Activated naive CD4-positive, alpha-beta T cell treated with anti-CD3 and anti-CD28 coated beads, Interleukin-2, amount 10 ng/mL, durations not matched to agents 7 days and 5 days (primary cell): ENCODE measurements around the gene LGI4.

Experiments
- CTCF ChIA-PET: fragments of 350-600 bp; sonication (Branson Sonifier 250); formaldehyde crosslinking; loops from one replicate; lab custom pipeline; 2021; ENCODE audit warnings: antibody characterized with exemption; lab: Charles Lee
- DNase-seq: peaks from one replicate; pipeline ENCODE4 v3.0.0-alpha.2; 2020
- H3K27ac Mint-ChIP-seq: one replicate; pipeline ENCODE4 v1.8.0; 2021; ENCODE audit warnings: mild to moderate bottlenecking, moderate library complexity, mixed read lengths
- H3K27me3 Mint-ChIP-seq: one replicate; pipeline ENCODE4 v1.8.0; 2021; ENCODE audit warnings: mild to moderate bottlenecking, mixed read lengths
- H3K36me3 Mint-ChIP-seq: one replicate; pipeline ENCODE4 v1.8.0; 2021; ENCODE audit warnings: mixed read lengths
- H3K4me1 Mint-ChIP-seq: one replicate; pipeline ENCODE4 v1.8.0; 2021; ENCODE audit warnings: mixed read lengths
- H3K4me3 Mint-ChIP-seq: one replicate; pipeline ENCODE4 v1.8.0; 2021; ENCODE audit warnings: mild to moderate bottlenecking, moderate library complexity, mixed read lengths
- H3K9me3 Mint-ChIP-seq: one replicate; pipeline ENCODE4 v1.8.0; 2021; ENCODE audit warnings: mixed read lengths

LGI4 gene

DNA sequence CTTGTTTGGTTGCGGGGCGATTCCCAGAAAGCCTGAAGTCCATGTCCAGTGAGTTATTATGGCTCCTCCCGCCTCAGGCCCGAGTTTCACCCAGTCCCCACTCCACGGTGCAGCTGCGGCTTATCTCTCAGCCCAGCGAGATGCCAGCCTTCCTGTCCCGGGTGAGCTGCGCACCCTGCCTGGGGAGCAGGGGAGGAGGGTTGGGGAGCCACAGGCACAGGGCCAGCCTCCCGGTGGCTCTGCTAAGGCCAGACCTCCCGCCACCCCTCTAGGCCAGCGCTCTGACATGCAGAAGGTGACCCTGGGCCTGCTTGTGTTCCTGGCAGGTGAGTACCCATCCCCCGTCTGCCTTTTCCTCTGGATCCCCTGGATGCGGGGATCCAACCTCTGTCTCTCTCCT, 15.8 kb downstream of the LGI4 start:
- H3K27me3 Mint-ChIP-seq, result peaks cover 55% of the 10 kb centered on the region
- no peaks in the 10 kb centered on the region for H3K36me3 Mint-ChIP-seq
- CTCF ChIA-PET, result interaction anchor here (0.7 to 1.9 kb wide), 2 partner anchors 8 to 23 kb away, joined by 3 to 5 read pairs; no protein-coding TSS in a partner anchor
- no peak for DNase-seq
- no peak overlapping the region for H3K27ac Mint-ChIP-seq
- peaks cover 13% of the 10 kb centered on the region for H3K4me1 Mint-ChIP-seq
- H3K9me3 Mint-ChIP-seq, result no peaks in the 10 kb centered on the region
- H3K4me3 Mint-ChIP-seq, result no peak overlapping the region

DNA sequence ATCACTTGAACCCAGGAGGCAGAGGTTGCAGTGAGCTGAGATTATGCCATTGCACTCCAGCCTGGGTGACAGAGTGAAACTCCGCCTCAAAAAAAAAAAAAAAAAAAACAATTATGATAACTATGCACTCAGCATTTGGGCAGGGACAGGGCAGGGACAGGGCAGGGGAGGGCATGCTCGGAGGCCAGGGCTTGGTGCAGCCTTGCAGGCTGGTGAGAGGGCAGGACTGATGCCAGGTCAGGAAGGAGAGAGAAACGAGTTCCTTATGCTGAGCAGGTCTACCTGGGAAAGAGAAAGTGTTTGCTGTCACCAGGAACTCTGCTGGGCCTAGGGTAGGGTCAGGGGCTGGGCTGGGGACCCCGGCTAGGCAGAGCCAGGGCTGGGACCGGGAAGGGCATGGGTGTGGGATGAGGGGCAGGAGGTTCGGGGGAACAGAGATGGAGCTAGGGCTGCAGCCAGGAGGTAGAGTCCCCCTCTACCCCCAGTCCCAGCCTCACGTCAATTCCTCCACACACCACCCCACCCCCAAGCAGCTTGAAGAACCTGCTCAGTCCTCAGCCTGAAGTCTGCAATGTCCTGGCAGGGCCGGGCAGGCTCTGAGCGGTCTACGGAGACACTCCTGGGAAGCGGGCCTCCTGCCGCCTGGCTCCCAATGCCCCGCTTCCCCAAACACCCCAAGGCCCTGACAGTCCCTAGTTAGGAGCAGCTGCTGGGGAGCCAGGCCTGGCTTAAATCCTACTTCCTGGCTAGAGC, 16.4 kb downstream of the LGI4 start:
- Mint-ChIP-seq H3K27me3 (peaks cover 53% of the 10 kb centered on the region), H3K27ac (no peak overlapping the region), H3K9me3 (no peaks in the 10 kb centered on the region), H3K4me3 (no peak overlapping the region), H3K4me1 (peaks cover 9% of the 10 kb centered on the region), H3K36me3 (no peaks in the 10 kb centered on the region)
- CTCF ChIA-PET, result interaction anchor here (1.0 to 1.9 kb wide), 2 partner anchors 19 to 23 kb away, joined by 3 to 5 read pairs; no protein-coding TSS in a partner anchor
- no peak for DNase-seq

DNA sequence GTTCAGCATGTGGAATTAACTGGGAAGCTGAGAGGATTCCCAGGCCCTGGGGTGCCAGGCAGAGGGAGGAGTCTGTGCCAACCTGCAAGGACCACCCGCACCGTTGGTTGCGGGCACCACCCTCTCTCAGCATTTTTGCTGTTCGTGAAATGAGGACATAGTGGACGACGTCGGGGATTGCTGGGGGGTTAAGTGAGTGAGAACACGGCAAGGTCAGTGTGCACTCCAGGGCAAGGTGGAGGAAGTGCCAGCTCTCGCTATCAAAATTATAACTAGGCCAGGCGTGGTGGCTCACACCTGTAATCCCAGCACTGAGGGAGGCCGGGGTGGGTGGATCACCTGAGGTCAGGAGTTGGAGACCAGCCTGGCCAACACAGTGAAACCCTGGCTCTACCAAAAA, 17.1 kb downstream of the LGI4 start:
- Mint-ChIP-seq H3K4me1 (peaks cover 9% of the 10 kb centered on the region), H3K27ac (no peak overlapping the region), H3K9me3 (no peaks in the 10 kb centered on the region), H3K36me3 (no peaks in the 10 kb centered on the region), H3K4me3 (no peak overlapping the region), H3K27me3 (peaks cover 51% of the 10 kb centered on the region)
- CTCF ChIA-PET, result interaction anchor here (1.0 to 3.9 kb wide), 2 partner anchors 18 kb away, joined by 3 to 24 read pairs; partner anchors contain the start of gene LGI4
- DNase-seq, result no peak

DNA sequence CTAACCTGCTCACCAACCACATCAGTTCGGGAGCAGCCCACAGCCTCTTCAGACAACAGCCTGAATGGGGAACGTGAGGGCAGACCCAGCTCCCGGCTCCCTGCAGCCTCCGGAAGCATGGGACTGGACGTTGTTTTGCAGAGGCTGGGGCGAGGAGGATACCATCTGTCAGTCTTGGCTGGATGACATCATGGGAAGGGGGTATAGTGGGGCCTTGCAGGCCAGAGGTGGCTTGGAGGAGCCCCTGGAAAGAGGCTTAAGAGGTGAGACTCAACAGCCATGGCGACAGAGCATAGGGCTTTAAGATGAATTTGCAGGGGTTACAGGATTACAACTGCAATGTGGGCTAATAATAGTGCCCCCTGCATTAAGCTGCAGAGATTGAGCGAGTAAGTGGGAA, 17.7 kb downstream of the LGI4 start:
- Mint-ChIP-seq H3K9me3 (no peaks in the 10 kb centered on the region), H3K36me3 (no peaks in the 10 kb centered on the region), H3K4me1 (peaks cover 9% of the 10 kb centered on the region), H3K27ac (no peak overlapping the region), H3K27me3 (peaks cover 44% of the 10 kb centered on the region), H3K4me3 (no peak overlapping the region)
- CTCF ChIA-PET, result interaction anchor here (1.3 to 3.9 kb wide), 3 partner anchors 19 to 50 kb away, joined by 5 to 24 read pairs (median 7); partner anchors contain the start of gene LGI4
- DNase-seq, result no peak

DNA sequence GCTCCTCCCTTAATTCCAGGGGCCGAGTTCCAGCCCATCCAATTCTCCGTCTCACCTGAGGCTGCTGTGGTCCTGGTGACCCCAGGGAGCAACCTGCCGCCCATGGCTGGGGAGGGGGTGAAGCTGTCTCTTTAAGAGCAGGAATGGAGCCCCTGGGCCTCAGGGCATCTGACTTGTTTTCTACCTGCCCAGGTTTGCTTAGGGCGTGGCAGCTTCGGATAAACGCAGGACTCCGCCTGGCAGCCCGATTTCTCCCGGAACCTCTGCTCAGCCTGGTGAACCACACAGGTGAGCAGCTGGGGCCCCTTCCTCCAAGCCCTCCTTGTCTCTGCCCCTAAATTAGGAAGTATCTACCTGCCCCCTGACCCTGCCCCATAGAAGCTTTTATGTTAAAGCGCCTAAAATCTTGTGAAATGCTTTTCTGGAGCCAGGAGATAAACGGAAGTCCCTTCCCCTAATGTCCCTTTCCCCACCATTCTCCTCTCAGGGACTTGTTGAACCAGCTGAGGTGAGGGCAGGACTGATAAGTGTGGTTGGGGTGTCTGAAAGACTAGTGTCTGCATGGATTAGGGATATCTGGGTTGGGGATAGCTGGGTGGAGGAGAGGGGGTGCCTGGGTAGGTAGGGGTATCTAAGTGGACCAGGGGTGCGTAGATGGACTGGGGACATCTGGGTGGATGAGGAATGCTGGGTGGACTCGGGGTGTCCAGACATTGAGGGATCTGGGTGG, 18.6 kb downstream of the LGI4 start:
- no peak overlapping the region for H3K4me3 Mint-ChIP-seq

DNA sequence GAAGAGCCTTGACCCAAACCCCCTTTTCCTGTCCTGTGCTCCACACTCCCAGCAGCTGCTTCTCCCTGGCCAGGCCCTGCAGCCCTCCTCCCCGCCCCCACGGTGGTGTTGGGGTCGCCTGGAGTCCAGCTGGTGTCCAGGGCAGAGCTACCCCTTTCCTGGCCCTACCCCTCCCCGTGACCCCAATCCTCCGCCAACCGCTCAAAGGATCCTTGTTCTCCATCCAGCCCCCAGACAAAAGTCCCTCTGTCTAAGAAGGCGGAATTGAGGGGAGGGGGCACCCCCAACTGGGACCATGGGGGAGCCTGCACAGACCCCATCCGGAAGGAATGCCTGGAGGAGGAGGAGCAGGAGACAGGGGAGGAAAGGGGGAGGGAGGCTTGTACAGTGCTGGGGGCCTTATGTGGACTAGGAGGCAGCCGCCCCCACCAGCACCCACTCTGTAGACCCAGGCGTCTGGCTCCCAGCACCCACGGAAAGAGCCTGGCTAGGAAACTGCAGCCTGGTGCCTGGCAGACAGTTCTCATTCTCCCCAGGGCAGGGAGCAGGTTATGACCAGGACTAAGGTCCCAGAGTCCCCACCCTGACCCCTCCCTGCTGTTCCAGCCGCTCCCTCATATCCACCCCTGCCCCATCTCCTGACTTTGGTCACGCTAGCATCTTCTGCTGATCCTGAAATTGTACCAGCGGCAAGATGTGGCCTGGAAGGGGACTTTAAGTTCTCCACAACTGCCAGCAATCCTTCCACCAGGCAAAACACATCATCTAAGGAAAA, 19.5 kb downstream of the LGI4 start, which contains the start of gene FXYD3:
FXYD3 (plus strand) TSS at position 647 of the 775 bp plus-strand sequence. CDS start 3,554 bp downstream, outside the sequence.
- H3K4me3 Mint-ChIP-seq, result no peak within 1 kb of the TSS
- peaks cover 26% of the 10 kb centered on the region for H3K27me3 Mint-ChIP-seq
- CTCF ChIA-PET, result interaction anchor here (0.8 to 3.9 kb wide), 4 partner anchors 9 to 48 kb away, joined by 4 to 24 read pairs (median 9); partner anchors contain the start of gene LGI4
- no peaks in the 10 kb centered on the region for H3K36me3 Mint-ChIP-seq
- no peaks in the 10 kb centered on the region for H3K9me3 Mint-ChIP-seq
- peak within 1 kb of the TSS; percentile 24 for H3K27ac Mint-ChIP-seq
- DNase-seq, result no peak
- peaks cover 9% of the 10 kb centered on the region for H3K4me1 Mint-ChIP-seq

More for the DNA sequence above, 18.6 kb downstream of the LGI4 start:
- Mint-ChIP-seq H3K9me3 (no peaks in the 10 kb centered on the region), H3K36me3 (no peaks in the 10 kb centered on the region), H3K4me1 (peaks cover 9% of the 10 kb centered on the region), H3K27me3 (peaks cover 35% of the 10 kb centered on the region), H3K27ac (no peak overlapping the region)
- CTCF ChIA-PET, result interaction anchor here (1.3 to 3.9 kb wide), 3 partner anchors 20 to 49 kb away, joined by 5 to 24 read pairs (median 7); partner anchors contain the start of gene LGI4
- no peak for DNase-seq

DNA sequence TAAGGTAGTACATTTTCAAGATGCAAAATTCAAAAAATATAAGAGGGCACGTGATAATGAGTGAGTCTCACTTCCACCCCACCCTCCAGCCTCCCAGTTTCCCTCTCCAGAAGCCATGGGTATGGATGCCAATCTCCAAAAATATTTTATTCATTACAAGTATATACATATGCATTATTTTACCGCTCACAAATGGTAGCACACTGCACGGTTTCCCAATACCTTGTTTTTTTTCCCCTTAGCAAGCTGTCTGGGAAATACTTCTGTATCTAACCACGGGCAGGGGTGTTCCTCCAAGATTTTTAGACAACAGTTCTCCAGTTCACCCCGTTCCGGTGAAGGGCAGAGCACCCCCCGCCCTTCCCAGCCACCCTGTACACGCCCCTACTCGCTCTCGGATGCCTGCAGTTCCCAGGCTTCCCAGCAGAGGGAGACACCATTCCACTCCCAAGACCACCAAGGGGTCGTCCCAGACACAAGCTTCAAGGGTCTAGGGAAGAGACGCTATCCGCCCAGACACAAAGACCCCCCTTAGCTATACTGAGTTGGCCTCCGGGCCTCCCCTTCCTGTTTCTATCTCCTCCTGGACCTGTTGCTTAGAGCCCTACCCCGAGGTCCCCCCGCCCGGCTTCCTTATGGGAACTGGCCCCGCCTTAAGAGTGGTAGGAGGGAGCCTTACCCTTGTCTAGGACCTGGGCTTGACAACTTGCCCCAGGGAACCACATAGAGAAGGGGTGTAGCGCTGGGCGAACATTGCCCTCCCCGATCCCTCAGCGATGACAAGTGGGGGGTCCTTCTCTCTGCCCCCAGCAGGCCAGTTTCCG, 20.3 kb downstream of the LGI4 start:
- H3K27me3 Mint-ChIP-seq, result peaks cover 31% of the 10 kb centered on the region
- H3K27ac Mint-ChIP-seq, result peak overlapping the region; percentile 24
- peaks cover 9% of the 10 kb centered on the region for H3K4me1 Mint-ChIP-seq
- no peaks in the 10 kb centered on the region for H3K36me3 Mint-ChIP-seq
- no peaks in the 10 kb centered on the region for H3K9me3 Mint-ChIP-seq
- peak; percentile 77 for DNase-seq
- CTCF ChIA-PET, result interaction anchor here (0.6 to 3.9 kb wide), 5 partner anchors 10 to 141 kb away, joined by 3 to 24 read pairs (median 7); partner anchors contain the start of gene LGI4
- no peak overlapping the region for H3K4me3 Mint-ChIP-seq

DNA sequence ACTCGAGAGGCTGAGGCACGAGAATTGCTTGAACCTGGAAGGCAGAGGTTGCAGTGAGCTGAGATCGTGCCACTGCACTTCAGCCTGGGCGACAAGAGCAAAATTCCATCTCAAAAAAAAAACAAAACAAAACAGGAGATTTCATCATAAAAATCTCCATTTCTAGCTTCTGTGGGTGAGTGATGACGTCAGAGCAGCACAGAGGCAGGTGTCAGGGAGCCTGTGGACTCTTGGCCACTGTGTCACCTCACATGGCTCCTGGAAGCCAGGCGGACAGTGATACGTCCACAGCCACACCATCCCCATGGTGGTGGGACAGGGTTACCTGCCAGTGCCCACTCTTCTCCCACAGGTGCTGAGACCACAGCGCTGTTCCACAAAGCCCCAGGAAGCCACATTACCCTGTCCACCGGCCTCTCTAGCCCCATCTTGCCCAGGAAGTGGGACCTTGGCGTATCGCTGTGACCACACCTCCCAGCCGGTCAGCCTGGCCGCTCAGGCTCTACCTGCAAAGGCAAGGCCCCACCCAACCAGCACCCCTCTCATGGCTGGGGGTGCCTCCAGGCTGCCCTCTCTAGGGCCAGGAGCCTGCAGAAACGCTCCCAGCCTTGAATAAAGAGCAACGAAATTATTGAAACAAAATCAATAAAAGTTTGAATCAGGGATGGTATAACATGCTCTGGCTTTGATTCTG, 21.7 kb downstream of the LGI4 start:
- H3K27me3 Mint-ChIP-seq, result peaks cover 38% of the 10 kb centered on the region
- no peak overlapping the region for H3K4me3 Mint-ChIP-seq

DNA sequence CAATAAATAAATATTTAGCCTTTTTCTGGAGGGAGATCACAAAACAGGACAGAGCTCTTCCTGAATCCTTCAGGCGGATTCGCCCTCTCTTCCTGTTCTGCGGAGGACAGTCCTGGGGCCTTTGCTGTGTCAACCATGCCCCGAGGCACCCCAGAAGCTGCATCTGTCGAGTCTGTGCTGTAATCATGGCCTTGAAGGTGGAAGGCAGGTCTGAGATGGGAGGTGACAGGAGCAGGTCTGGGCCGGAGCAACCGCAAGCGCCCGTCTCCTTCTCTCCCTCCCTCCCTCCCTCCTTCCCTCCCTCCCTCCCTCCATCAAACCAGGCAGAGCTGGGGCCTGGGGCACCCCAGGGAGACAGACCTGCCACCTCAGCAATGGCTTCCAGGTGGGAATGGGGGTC, 23.9 kb downstream of the LGI4 start:
- CTCF ChIA-PET, result interaction anchor here (1.0 kb wide), 1 partner anchor 8 kb away, joined by 3 read pairs; no protein-coding TSS in a partner anchor
- DNase-seq, result no peak
- peaks cover 9% of the 10 kb centered on the region for H3K4me1 Mint-ChIP-seq
- H3K27me3 Mint-ChIP-seq, result peaks cover 26% of the 10 kb centered on the region
- H3K27ac Mint-ChIP-seq, result no peak overlapping the region
- no peaks in the 10 kb centered on the region for H3K36me3 Mint-ChIP-seq
- H3K4me3 Mint-ChIP-seq, result no peak overlapping the region
- H3K9me3 Mint-ChIP-seq, result peaks cover 11% of the 10 kb centered on the region

More for the DNA sequence above, 21.7 kb downstream of the LGI4 start:
- no peak for DNase-seq
- peaks cover 9% of the 10 kb centered on the region for H3K4me1 Mint-ChIP-seq
- CTCF ChIA-PET, result no interaction called here
- H3K36me3 Mint-ChIP-seq, result no peaks in the 10 kb centered on the region
- H3K9me3 Mint-ChIP-seq, result no peaks in the 10 kb centered on the region
- no peak overlapping the region for H3K27ac Mint-ChIP-seq

DNA sequence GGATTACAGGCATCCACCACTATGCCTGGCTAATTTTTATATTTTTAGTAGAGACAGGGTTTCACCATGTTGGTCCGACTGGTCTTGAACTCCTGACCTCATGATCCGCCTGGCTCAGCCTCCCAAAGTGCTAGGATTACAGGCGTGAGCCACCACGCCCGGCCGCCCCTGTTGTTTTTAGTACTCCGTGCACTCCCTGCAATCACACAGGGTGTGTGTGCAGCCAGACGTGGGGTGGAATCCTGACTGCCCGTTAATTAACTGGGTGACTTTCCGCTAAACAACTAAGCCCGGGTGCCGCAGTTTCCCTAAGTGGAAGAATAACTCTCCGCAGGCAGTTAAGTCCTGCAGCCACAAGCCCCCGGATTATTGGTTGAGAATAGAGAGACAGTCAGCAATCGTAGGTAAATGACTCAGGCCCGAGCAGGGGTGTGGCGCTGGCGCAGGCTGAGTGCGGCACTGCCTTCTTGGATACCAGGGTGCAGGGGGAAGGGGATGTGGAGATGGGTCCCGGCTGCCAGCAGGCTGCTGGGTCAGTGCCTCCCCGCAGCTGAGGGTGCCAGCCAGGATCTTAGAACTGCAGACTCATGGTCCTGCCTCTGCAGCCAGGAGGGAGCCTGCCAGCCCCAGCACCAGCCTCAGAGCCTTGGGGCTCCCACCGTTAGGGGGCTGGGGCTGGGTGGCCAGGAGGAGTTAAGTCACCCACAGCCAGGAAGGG, 25.3 kb downstream of the LGI4 start:
- peaks cover 12% of the 10 kb centered on the region for H3K9me3 Mint-ChIP-seq
- CTCF ChIA-PET, result no interaction called here
- peaks cover 18% of the 10 kb centered on the region for H3K27me3 Mint-ChIP-seq
- DNase-seq, result no peak
- peaks cover 2% of the 10 kb centered on the region for H3K4me1 Mint-ChIP-seq
- no peak overlapping the region for H3K27ac Mint-ChIP-seq
- H3K4me3 Mint-ChIP-seq, result no peak overlapping the region
- H3K36me3 Mint-ChIP-seq, result no peaks in the 10 kb centered on the region

DNA sequence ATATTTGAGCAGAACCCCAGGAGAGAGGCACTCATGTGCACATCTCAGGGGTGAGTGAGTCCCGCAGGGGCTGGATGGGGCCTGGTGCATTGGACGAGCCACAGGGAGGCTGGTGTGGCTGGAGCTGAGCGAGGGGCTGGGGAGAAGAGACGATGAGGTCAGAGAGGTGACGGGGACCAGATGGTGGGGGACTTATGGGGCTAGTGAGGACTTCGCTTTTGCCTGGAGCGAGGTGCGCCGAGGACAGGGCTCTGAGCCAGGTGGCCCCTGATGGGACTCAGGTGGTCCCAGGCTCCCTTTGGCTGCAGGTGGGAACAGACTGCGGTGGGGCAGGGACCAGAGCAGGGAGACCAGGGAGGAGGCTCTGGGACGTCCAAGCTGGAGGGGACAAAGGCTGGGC, 26.1 kb downstream of the LGI4 start:
- CTCF ChIA-PET, result no interaction called here
- Mint-ChIP-seq H3K27ac (no peak overlapping the region), H3K4me3 (no peak overlapping the region), H3K36me3 (no peaks in the 10 kb centered on the region), H3K9me3 (peaks cover 12% of the 10 kb centered on the region), H3K27me3 (peaks cover 15% of the 10 kb centered on the region), H3K4me1 (no peaks in the 10 kb centered on the region)
- DNase-seq, result no peak

DNA sequence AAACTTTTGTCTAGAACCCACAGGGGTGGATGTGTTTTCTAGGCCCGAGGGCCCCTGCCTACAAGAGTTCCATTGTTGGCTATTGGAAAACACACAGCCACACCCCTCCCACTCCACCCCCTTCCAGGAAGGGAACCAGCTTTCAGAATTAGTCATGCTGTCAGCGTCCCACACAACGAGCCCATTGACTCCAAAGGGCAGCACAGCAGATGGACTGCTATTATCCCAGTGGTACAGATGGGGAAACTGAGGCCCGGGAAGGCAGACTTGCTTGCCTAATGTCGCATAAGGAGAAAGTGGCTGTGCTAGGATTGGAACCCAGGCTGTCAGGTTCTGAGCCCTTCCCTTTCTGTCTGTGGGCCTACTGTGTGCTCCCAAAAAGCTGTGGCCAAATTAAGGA, 27.3 kb downstream of the LGI4 start:
- no peak for DNase-seq
- Mint-ChIP-seq H3K4me3 (no peak overlapping the region), H3K9me3 (peaks cover 12% of the 10 kb centered on the region), H3K36me3 (no peaks in the 10 kb centered on the region), H3K27ac (no peak overlapping the region), H3K27me3 (peaks cover 12% of the 10 kb centered on the region), H3K4me1 (no peaks in the 10 kb centered on the region)
- CTCF ChIA-PET, result interaction anchor here (1.2 kb wide), 1 partner anchor 30 kb away, joined by 3 read pairs; no protein-coding TSS in a partner anchor
